Liver (tissue), 9 donors: Measurements from ENCODE around the gene AGBL4. TPM values are rescaled to one million over a fixed set of nuclear protein-coding genes. Genes with fewer than 3 reads are reported as not detected.

Source experiments
- DNase-seq: peaks from one replicate; pipeline ENCODE4 v3.0.0-alpha.2; 2017; ENCODE audit warnings: low spot score
- H3K27ac ChIP-seq, 2 donors: one replicate each; pipeline ENCODE4 v1.7.0; 2013; ENCODE audit warnings: inconsistent platforms in 2 of 2, low read length in 2 of 2, control low read depth in 1 of 2, low read depth in 1 of 2, mild to moderate bottlenecking in 1 of 2
- H3K27me3 ChIP-seq, 4 donors: one replicate each; pipeline versions ENCODE4 v1.6.1 to v1.7.0; 2013; ENCODE audit warnings: low read length in 3 of 4, inconsistent platforms in 1 of 4, mild to moderate bottlenecking in 1 of 4, moderate library complexity in 1 of 4; ENCODE audit not compliant: control insufficient read depth in 4 of 4, insufficient read depth in 4 of 4
- H3K36me3 ChIP-seq, 4 donors: one replicate each; pipeline versions ENCODE4 v1.6.1 to v1.7.0; 2013; ENCODE audit warnings: low read length in 3 of 4, mild to moderate bottlenecking in 3 of 4, low read depth in 1 of 4, moderate library complexity in 1 of 4; ENCODE audit not compliant: control insufficient read depth in 4 of 4, insufficient read depth in 3 of 4
- H3K4me1 ChIP-seq, 4 donors: one replicate each; pipeline versions ENCODE4 v1.6.1 to v1.7.0; 2013; ENCODE audit warnings: low read length in 3 of 4, mild to moderate bottlenecking in 3 of 4, moderate library complexity in 1 of 4; ENCODE audit not compliant: control insufficient read depth in 4 of 4, insufficient read depth in 4 of 4
- H3K4me3 ChIP-seq, 3 donors: one replicate each; pipeline versions ENCODE4 v1.6.1 to v1.7.0; 2013; ENCODE audit warnings: low read length in 3 of 3, control low read depth in 1 of 3, low read depth in 1 of 3, mild to moderate bottlenecking in 1 of 3
- H3K9ac ChIP-seq, 2 donors: one replicate each; pipeline ENCODE4 v1.7.0; 2013; ENCODE audit warnings: low read length in 2 of 2, mild to moderate bottlenecking in 2 of 2, moderate library complexity in 2 of 2, control low read depth in 1 of 2, low read depth in 1 of 2
- H3K9me3 ChIP-seq, 4 donors: one replicate each; pipeline versions ENCODE4 v1.6.1 to v1.7.0; 2013; ENCODE audit warnings: low read length in 3 of 4; ENCODE audit not compliant: control insufficient read depth in 4 of 4
- ATF3 ChIP-seq: IDR thresholded peaks from 2 replicates; pipeline ENCODE4 v1.6.1; 2016; ENCODE audit warnings: antibody characterized with exemption
- CTCF ChIP-seq: fragments of 150-350 bp; IDR thresholded peaks from 2 replicates; pipeline ENCODE4 v1.5.1; 2017; ENCODE audit warnings: improper control_type of control experiment, low read depth, low read length; ENCODE audit not compliant: missing input control
- EGR1 ChIP-seq, 2 donors: IDR thresholded peaks; 2 replicates each; pipeline ENCODE4 v1.6.1; 2016 to 2018; ENCODE audit warnings: antibody characterized with exemption in 2 of 2, low read depth in 2 of 2
- FOXA1 ChIP-seq: IDR thresholded peaks from 2 replicates; pipeline ENCODE4 v1.6.1; 2016; ENCODE audit warnings: antibody characterized with exemption
- FOXA2 ChIP-seq: IDR thresholded peaks from 2 replicates; pipeline ENCODE4 v1.6.1; 2016; ENCODE audit warnings: antibody characterized with exemption
- GABPA ChIP-seq, 2 donors: IDR thresholded peaks in 1 of 2; conservative IDR thresholded peaks in 1 of 2; 2 replicates each; pipeline ENCODE4 v1.6.1; 2016; ENCODE audit warnings: antibody characterized with exemption in 2 of 2, mild to moderate bottlenecking in 1 of 2, moderate library complexity in 1 of 2
- HNF4A ChIP-seq, 2 donors: conservative IDR thresholded peaks; 2 replicates each; pipeline ENCODE4 v1.6.1; 2016; ENCODE audit warnings: antibody characterized with exemption in 2 of 2, mild to moderate bottlenecking in 2 of 2
- HNF4G ChIP-seq: IDR thresholded peaks from 2 replicates; pipeline ENCODE4 v1.6.1; 2016; ENCODE audit warnings: antibody characterized with exemption
- JUND ChIP-seq, 2 donors: IDR thresholded peaks; 2 replicates each; pipeline ENCODE4 v1.6.1; 2016; ENCODE audit warnings: antibody characterized with exemption in 2 of 2
- MAX ChIP-seq: IDR thresholded peaks from 2 replicates; pipeline ENCODE4 v1.6.1; 2016; ENCODE audit warnings: antibody characterized with exemption
- NR2F2 ChIP-seq: IDR thresholded peaks from 2 replicates; pipeline ENCODE4 v1.6.1; 2016; ENCODE audit warnings: antibody characterized with exemption
- RAD21 ChIP-seq, 2 donors: IDR thresholded peaks; 2 replicates each; pipeline ENCODE4 v1.6.1; 2016; ENCODE audit warnings: antibody characterized with exemption in 2 of 2, mild to moderate bottlenecking in 2 of 2
- REST ChIP-seq: IDR thresholded peaks from 2 replicates; pipeline ENCODE4 v1.6.1; 2016; ENCODE audit warnings: antibody characterized with exemption, mild to moderate bottlenecking
- RXRA ChIP-seq, 2 donors: IDR thresholded peaks; 2 replicates each; pipeline ENCODE4 v1.6.1; 2017 to 2018; ENCODE audit warnings: antibody characterized with exemption in 2 of 2, mild to moderate bottlenecking in 1 of 2
- SP1 ChIP-seq: IDR thresholded peaks from 2 replicates; pipeline ENCODE4 v1.6.1; 2018; ENCODE audit warnings: antibody characterized with exemption, mild to moderate bottlenecking
- TAF1 ChIP-seq: conservative IDR thresholded peaks from 2 replicates; pipeline ENCODE4 v1.6.1; 2016; ENCODE audit warnings: antibody characterized with exemption, mild to moderate bottlenecking
- ZBTB33 ChIP-seq: IDR thresholded peaks from 2 replicates; pipeline ENCODE4 v1.6.1; 2016; ENCODE audit warnings: antibody characterized with exemption
- WGBS: extraction: QIAGEN DNeasy Blood & Tissue Kit; methylation state at CpG from one replicate; pipeline ENCODE4 v1.1.7; 2013; 5-methylcytosine and 5-hydroxymethylcytosine counted together
- polyA plus RNA-seq, 2 donors: library from polyadenylated mRNA; stranded (reverse) in 1 of 2; unstranded in 1 of 2; fragments of 200-250 nt in 1 of 2; fragments of >200 nt in 1 of 2; fragmentation: Nextera tagmentation in 1 of 2; extraction: Ambion mirVana in 1 of 2; gene quantifications; one replicate each; pipeline versions ENCODE4 v1.2.1 to v1.2.3, GENCODE V29; 2013 to 2015
- total RNA-seq, 2 donors: library from RNA; depleted of rRNA; stranded (reverse); fragments of >200 nt; gene quantifications; one replicate each; pipeline ENCODE4 v1.2.3, GENCODE V29; 2014
- donor health status: healthy.
- donor health status: healthy.
- donor health status: healthy.
- donor health status: healthy.
- donor health status: healthy.

AGBL4 gene
- total and polyA plus RNA-seq, 4 donors = 0.75 to 0.76 TPM; not detected in 2

GRCh38 chr1:48943393-48943792 is 1080.4 kb downstream of the AGBL4 start:
- Histone ChIP-seq H3K9ac (no peak overlapping the region), H3K9me3 (no peaks in the 10 kb centered on the region), H3K36me3 (no peaks in the 10 kb centered on the region), H3K27ac (no peak overlapping the region), H3K27me3 (peaks cover 0 to 3% (median 0%) of the 10 kb centered on the region in 4 donors), H3K4me1 (peaks cover 0 to 4% (median 2%) of the 10 kb centered on the region in 4 donors), H3K4me3 (no peak overlapping the region)
- TF ChIP-seq HNF4G (no peak), JUND (IDR thresholded peaks at IDR 0.05) (no peak), NR2F2 (no peak), SP1 (no peak), RXRA (IDR thresholded peaks at IDR 0.05) (no peak), TAF1 (no peak), REST (no peak), RAD21 (IDR thresholded peaks at IDR 0.05) (no peak), GABPA (IDR thresholded peaks at IDR 0.05 in 1 of 2, conservative IDR thresholded peaks at IDR 0.05 in 1 of 2) (no peak), CTCF (no peak), ZBTB33 (no peak), ATF3 (no peak), FOXA1 (no peak), MAX (no peak), FOXA2 (no peak), EGR1 (IDR thresholded peaks at IDR 0.05; ENCODE audit: low read depth in 2 of 2) (no peak), HNF4A (conservative IDR thresholded peaks at IDR 0.05) (no peak)
- no peak for DNase-seq
- 96% methylated on average over 1 of the region's 1 CpG for WGBS
